ENCODE measurements around the gene RASA3.
"Not testable (repeated sequence)": the region's sequence is repeated elsewhere in the genome, so short reads cannot be mapped to it uniquely, and the experiment has no call there.

RASA3 gene

GRCh38 chr13:114114006-114114640 lies 18.3 kb downstream of the RASA3 start:
- no peak overlapping the region for H3K4me3 ChIP-seq (ENCODE audit: low read length)
- no peak overlapping the region for H3K9ac ChIP-seq (ENCODE audit: low read depth, low read length)
- peaks cover 84% of the 10 kb centered on the region for H3K4me1 ChIP-seq (ENCODE audit: control insufficient read depth, insufficient read depth, low read length)
- no peak overlapping the region for H3K4me2 ChIP-seq (ENCODE audit: low read length)
- H3K9me3 ChIP-seq (replicated peaks; ENCODE audit: low read length), result no peaks in the 10 kb centered on the region
- H3K27me3 ChIP-seq (ENCODE audit: control insufficient read depth, insufficient read depth, low read length), result no peaks in the 10 kb centered on the region
- H3K36me3 ChIP-seq (ENCODE audit: insufficient read depth, low read length), result peaks cover 15% of the 10 kb centered on the region

DNA sequence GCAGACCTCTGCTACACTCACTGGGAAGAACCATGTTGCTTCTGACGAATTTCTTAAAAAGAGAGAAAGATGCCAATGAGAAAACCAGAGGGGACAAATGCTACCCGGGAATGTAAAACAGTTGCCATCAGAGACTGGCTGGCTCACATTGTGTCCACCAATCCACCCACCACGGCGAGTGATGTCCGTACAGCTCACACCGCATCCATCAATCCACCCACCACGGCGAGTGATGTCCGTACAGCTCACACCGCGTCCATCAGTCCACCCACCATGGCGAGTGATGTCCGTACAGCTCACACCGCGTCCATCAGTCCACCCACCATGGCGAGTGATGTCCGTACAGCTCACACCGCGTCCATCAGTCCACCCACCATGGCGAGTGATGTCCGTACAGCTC lies 19.0 kb downstream of the RASA3 start:
- not testable (repeated sequence) for H3K9me3 ChIP-seq (replicated peaks; ENCODE audit: low read length); H3K27me3 ChIP-seq (ENCODE audit: control insufficient read depth, insufficient read depth, low read length); H3K4me3 ChIP-seq (ENCODE audit: low read length); H3K4me2 ChIP-seq (ENCODE audit: low read length)
- peaks cover 87% of the 10 kb centered on the region for H3K4me1 ChIP-seq (ENCODE audit: control insufficient read depth, insufficient read depth, low read length)
- peak overlapping the region; percentile 58 for H3K9ac ChIP-seq (ENCODE audit: low read depth, low read length)
- H3K36me3 ChIP-seq (ENCODE audit: insufficient read depth, low read length), result peaks cover 23% of the 10 kb centered on the region

DNA sequence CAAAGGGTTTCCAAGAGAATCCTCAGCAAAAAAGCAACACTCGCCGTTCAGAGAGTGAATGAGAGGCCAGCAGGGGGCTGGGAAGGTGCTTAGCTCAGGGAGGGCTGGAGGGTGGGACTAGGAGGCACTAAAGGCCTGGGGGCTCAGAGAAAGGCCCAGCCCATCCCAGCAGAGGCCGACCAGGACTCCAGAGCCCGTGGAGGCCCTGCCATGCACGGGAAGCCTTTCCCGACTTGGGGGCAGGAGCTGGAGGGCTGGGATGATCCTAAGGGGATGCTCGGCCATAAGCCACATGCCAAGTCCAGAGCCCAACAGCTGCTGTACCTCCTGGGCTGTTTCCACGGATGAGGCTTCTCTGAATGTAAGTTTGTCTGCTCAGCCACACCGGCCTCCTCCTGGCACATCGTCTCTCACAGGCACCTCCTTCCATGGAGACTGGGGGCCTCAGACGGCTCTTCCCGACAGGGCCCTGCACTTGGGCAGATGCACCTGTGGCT lies 19.5 kb downstream of the RASA3 start:
- Histone ChIP-seq H3K9ac (ENCODE audit: low read depth, low read length) (peak overlapping the region; percentile 58), H3K4me2 (ENCODE audit: low read length) (no peak overlapping the region), H3K4me1 (ENCODE audit: control insufficient read depth, insufficient read depth, low read length) (peaks cover 87% of the 10 kb centered on the region), H3K9me3 (replicated peaks; ENCODE audit: low read length) (no peaks in the 10 kb centered on the region), H3K4me3 (ENCODE audit: low read length) (no peak overlapping the region), H3K36me3 (ENCODE audit: insufficient read depth, low read length) (peaks cover 24% of the 10 kb centered on the region), H3K27me3 (ENCODE audit: control insufficient read depth, insufficient read depth, low read length) (no peaks in the 10 kb centered on the region)

- H3K9ac ChIP-seq (ENCODE audit: low read depth, low read length), result peak overlapping the region; percentile 58
- H3K27me3 ChIP-seq (ENCODE audit: control insufficient read depth, insufficient read depth, low read length), result no peaks in the 10 kb centered on the region
- H3K36me3 ChIP-seq (ENCODE audit: insufficient read depth, low read length), result peaks cover 24% of the 10 kb centered on the region
- no peak overlapping the region for H3K4me3 ChIP-seq (ENCODE audit: low read length)
- no peaks in the 10 kb centered on the region for H3K9me3 ChIP-seq (replicated peaks; ENCODE audit: low read length)
- peak overlapping the region; percentile 13 for H3K4me2 ChIP-seq (ENCODE audit: low read length)
- peaks cover 86% of the 10 kb centered on the region for H3K4me1 ChIP-seq (ENCODE audit: control insufficient read depth, insufficient read depth, low read length)
Measured at GRCh38 chr13:114112231-114112825, 20.1 kb downstream of the RASA3 start.

DNA sequence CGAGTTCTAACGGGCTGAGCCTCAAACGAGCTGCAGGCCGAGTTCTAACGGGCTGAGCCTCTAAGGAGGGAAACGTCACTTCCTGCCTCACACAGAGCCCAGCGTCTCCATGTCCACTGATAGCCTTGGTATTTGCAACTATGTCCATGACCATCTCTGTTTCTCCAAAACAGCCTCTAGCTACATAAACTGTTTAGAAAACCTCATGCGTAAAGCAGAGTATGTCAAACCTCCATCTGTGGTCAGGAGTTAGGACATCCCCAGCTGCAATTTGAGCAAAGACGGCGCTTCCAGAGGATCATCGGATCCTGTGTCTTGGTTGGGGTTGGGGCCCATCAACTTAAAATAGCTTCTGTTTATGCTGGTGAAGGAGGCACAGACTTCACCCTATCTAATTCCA lies 20.8 kb downstream of the RASA3 start:
- H3K36me3 ChIP-seq (ENCODE audit: insufficient read depth, low read length), result peaks cover 24% of the 10 kb centered on the region
- H3K4me3 ChIP-seq (ENCODE audit: low read length), result no peak overlapping the region
- peaks cover 87% of the 10 kb centered on the region for H3K4me1 ChIP-seq (ENCODE audit: control insufficient read depth, insufficient read depth, low read length)

DNA sequence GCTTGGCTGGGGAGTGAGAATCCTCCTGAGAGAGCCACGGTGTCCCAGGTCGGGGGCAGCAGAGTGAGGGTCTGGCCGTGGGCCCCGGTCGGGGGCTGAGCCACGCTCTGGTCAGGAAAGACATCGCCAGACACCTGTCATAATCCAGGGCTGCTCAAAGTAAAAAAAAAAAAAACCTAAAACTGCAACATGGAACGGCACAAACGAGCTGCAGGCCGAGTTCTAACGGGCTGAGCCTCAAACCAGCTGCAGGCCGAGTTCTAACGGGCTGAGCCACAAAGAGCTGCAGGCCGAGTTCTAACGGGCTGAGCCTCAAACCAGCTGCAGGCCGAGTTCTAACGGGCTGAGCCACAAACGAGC lies 21.6 kb downstream of the RASA3 start:
- H3K4me3 ChIP-seq (ENCODE audit: low read length); H3K9me3 ChIP-seq (replicated peaks; ENCODE audit: low read length); H3K27me3 ChIP-seq (ENCODE audit: control insufficient read depth, insufficient read depth, low read length): not testable (repeated sequence)
- Histone ChIP-seq H3K4me1 (ENCODE audit: control insufficient read depth, insufficient read depth, low read length) (peaks cover 87% of the 10 kb centered on the region), H3K9ac (ENCODE audit: low read depth, low read length) (peak overlapping the region; percentile 40), H3K36me3 (ENCODE audit: insufficient read depth, low read length) (peaks cover 24% of the 10 kb centered on the region), H3K4me2 (ENCODE audit: low read length) (peak overlapping the region; percentile 31)

More for the DNA sequence above, 20.8 kb downstream of the RASA3 start:
- Histone ChIP-seq H3K4me2 (ENCODE audit: low read length) (no peak overlapping the region), H3K27me3 (ENCODE audit: control insufficient read depth, insufficient read depth, low read length) (no peaks in the 10 kb centered on the region), H3K9me3 (replicated peaks; ENCODE audit: low read length) (no peaks in the 10 kb centered on the region), H3K9ac (ENCODE audit: low read depth, low read length) (peak overlapping the region; percentile 58)

DNA sequence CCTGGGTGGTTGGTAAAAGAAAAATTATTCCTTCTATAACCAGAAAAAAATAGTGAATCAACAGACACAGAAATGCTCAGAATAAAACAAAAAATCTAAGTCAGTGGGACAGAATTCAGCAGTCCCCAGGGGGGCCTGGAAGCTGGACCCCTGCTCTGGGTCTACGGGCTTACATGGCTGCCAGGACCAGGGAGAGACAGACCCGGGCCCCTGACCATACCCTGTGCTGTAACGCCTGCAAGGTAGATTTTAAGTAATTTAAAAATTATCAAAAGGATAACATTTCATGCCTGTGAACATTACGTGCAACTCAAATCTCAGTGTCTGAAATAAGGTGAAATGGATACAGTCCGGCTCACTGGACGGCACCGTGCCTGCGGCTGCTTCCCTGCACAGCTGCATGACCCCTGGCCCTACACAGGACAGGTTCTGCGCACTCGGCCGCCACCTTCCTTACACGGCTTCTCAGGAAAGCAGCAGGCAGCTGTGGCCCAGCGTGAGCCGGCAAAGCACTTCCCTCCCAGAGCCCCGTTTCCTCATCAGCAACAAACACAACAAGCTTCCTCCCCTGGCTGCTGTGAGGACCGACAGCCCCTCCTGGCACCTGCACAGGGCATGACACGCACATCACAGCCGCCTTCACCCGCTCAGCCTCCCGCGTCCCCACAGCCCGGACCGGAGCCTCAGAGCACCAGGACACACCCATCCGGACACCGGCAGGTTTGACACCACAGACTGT lies 22.2 kb downstream of the RASA3 start:
- H3K4me2 ChIP-seq (ENCODE audit: low read length), result peak overlapping the region; percentile 31
- H3K9me3 ChIP-seq (replicated peaks; ENCODE audit: low read length), result no peaks in the 10 kb centered on the region
- no peaks in the 10 kb centered on the region for H3K27me3 ChIP-seq (ENCODE audit: control insufficient read depth, insufficient read depth, low read length)
- peaks cover 24% of the 10 kb centered on the region for H3K36me3 ChIP-seq (ENCODE audit: insufficient read depth, low read length)
- H3K4me1 ChIP-seq (ENCODE audit: control insufficient read depth, insufficient read depth, low read length), result peaks cover 87% of the 10 kb centered on the region
- H3K4me3 ChIP-seq (ENCODE audit: low read length), result no peak overlapping the region
- H3K9ac ChIP-seq (ENCODE audit: low read depth, low read length), result peak overlapping the region; percentile 40

DNA sequence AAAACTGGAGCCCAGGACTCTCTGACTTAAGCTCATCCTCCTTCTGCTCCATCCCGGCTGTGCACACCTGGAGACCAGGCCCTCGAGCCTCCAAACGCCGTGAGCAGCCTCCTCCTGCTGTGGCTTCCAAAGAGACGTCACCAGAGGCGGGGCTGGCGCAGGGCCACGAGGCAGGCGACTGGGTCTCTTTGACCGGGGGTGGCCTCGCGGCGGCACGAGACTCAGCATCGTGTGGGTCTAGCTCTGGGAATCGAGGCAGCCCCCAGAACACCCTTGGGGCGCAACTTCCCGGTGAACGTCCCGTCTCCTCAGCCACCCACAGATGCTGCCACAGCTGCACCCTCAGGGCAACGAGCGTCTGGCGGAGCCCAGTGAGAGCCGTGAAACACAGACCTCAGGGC lies 22.8 kb downstream of the RASA3 start:
- H3K27me3 ChIP-seq (ENCODE audit: control insufficient read depth, insufficient read depth, low read length), result no peaks in the 10 kb centered on the region
- H3K9me3 ChIP-seq (replicated peaks; ENCODE audit: low read length), result no peaks in the 10 kb centered on the region
- peak overlapping the region; percentile 40 for H3K9ac ChIP-seq (ENCODE audit: low read depth, low read length)
- H3K4me2 ChIP-seq (ENCODE audit: low read length), result peak overlapping the region; percentile 31
- H3K4me1 ChIP-seq (ENCODE audit: control insufficient read depth, insufficient read depth, low read length), result peaks cover 86% of the 10 kb centered on the region
- H3K4me3 ChIP-seq (ENCODE audit: low read length), result no peak overlapping the region
- peaks cover 24% of the 10 kb centered on the region for H3K36me3 ChIP-seq (ENCODE audit: insufficient read depth, low read length)

DNA sequence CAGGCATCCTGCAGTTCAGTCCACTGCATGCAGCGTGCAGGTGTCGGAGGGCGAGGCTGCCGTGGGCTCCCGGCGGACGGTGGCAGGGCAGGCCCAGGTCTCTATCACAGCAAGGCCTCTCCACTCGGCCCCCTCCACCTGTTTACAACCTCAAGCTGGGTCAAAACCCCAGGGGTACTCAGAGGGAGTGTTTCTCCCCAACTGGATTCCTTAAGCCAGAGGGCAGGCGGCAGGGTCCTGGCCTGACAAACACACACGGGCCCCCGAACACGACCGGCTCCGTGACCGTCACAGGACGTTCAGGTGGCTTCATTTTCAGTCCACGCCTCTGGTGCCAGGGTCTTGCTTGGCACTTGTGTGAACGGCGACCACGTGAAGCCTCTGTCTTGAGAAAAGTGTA lies 23.5 kb downstream of the RASA3 start:
- Histone ChIP-seq H3K27me3 (ENCODE audit: control insufficient read depth, insufficient read depth, low read length) (no peaks in the 10 kb centered on the region), H3K36me3 (ENCODE audit: insufficient read depth, low read length) (peaks cover 22% of the 10 kb centered on the region), H3K4me2 (ENCODE audit: low read length) (peak overlapping the region; percentile 31), H3K4me1 (ENCODE audit: control insufficient read depth, insufficient read depth, low read length) (peaks cover 81% of the 10 kb centered on the region), H3K9me3 (replicated peaks; ENCODE audit: low read length) (no peaks in the 10 kb centered on the region), H3K9ac (ENCODE audit: low read depth, low read length) (no peak overlapping the region), H3K4me3 (ENCODE audit: low read length) (no peak overlapping the region)

- H3K36me3 ChIP-seq (ENCODE audit: insufficient read depth, low read length), result peaks cover 20% of the 10 kb centered on the region
- H3K27me3 ChIP-seq (ENCODE audit: control insufficient read depth, insufficient read depth, low read length), result no peaks in the 10 kb centered on the region
- peak overlapping the region; percentile 69 for H3K9ac ChIP-seq (ENCODE audit: low read depth, low read length)
- no peaks in the 10 kb centered on the region for H3K9me3 ChIP-seq (replicated peaks; ENCODE audit: low read length)
- peak overlapping the region; percentile 54 for H3K4me3 ChIP-seq (ENCODE audit: low read length)
- peaks cover 79% of the 10 kb centered on the region for H3K4me1 ChIP-seq (ENCODE audit: control insufficient read depth, insufficient read depth, low read length)
- H3K4me2 ChIP-seq (ENCODE audit: low read length), result peak overlapping the region; percentile 79
Measured at GRCh38 chr13:114108141-114108761, 24.2 kb downstream of the RASA3 start.

DNA sequence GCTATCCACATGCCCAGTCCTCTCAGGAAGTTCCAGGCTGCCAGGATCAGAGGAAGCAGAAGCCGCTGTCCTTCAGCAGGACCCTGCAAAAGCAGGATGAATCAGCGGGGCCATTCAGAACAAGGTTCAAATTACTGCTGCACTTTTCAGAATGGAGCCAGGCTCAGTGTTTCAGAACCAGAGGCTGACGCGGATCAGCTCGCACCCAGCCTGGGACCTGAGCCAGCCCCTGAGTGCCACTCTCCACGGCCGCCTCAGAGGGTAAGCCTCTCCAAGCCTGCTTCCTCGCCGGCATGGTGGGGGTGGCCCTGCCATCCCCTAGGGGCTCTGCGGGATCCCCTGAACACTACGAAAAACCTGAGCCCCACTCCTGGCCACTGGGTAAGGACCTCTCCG lies 24.7 kb downstream of the RASA3 start:
- Histone ChIP-seq H3K27me3 (ENCODE audit: control insufficient read depth, insufficient read depth, low read length) (no peaks in the 10 kb centered on the region), H3K4me1 (ENCODE audit: control insufficient read depth, insufficient read depth, low read length) (peaks cover 78% of the 10 kb centered on the region), H3K36me3 (ENCODE audit: insufficient read depth, low read length) (peaks cover 15% of the 10 kb centered on the region), H3K9ac (ENCODE audit: low read depth, low read length) (peak overlapping the region; percentile 69), H3K9me3 (replicated peaks; ENCODE audit: low read length) (no peaks in the 10 kb centered on the region), H3K4me2 (ENCODE audit: low read length) (peak overlapping the region; percentile 79), H3K4me3 (ENCODE audit: low read length) (peak overlapping the region; percentile 54)

Data from skeletal muscle satellite cell (primary cell).